ENCODE results near the gene SMIM10L1. TPM values are rescaled to one million over a fixed set of nuclear protein-coding genes. Genes with fewer than 3 reads are reported as not detected.

Gene SMIM10L1
- 10 to 100 TPM in 1 of 5 donors, 1 to 10 TPM in 4; 8.8 to 10.2 (median 9.7) TPM for total RNA-seq
- total RNA-seq (2013), result 9.7 TPM
- total RNA-seq, result 25.5 to 51.6 (median 32.8) reads per million in 29 experiments

- WGBS (ENCODE audit: insufficient coverage), result under 1% methylated on average over 66 of the region's 70 CpGs
- Mint-ChIP-seq H3K9me3 (peaks cover 0 to 3% (median 0%) of the 10 kb centered on the region in 3 donors), H3K27me3 (no peaks in the 10 kb centered on the region), H3K4me1 (peaks cover 71 to 78% (median 71%) of the 10 kb centered on the region in 3 donors), H3K4me3 (peak within 1 kb of the TSS; percentile 96 to 99 (median 99)), H3K36me3 (peaks cover 37% of the 10 kb centered on the region), H3K27ac (peak within 1 kb of the TSS; percentile 97 to 99)
- POLR2A ChIA-PET, result interaction anchor here (0.5 to 1.8 kb wide), 8 partner anchors 15 to 1565 kb away, joined by 3 to 5 read pairs (median 4); no protein-coding TSS in a partner anchor
- no peaks in the 10 kb centered on the region for H3K27me3 ChIP-seq (replicated peaks in 1 of 2; ENCODE audit: control insufficient read depth in 2 of 2, extremely low read depth in 1 of 2, insufficient read depth in 2 of 2, low read length in 1 of 2)
- peak; percentile 70 to 93 (median 85) for DNase-seq
- H3K27ac ChIP-seq (ENCODE audit: low read length), result peak within 1 kb of the TSS; percentile 73
- H3K4me3 ChIP-seq (ENCODE audit: control insufficient read depth in 1 of 2, extremely low read depth in 1 of 2, low read length in 1 of 2), result peak within 1 kb of the TSS; percentile 62 to 90
- ATAC-seq (replicated peaks in 1 of 4), result peak; percentile 94 to 98 (median 96)
- no peaks in the 10 kb centered on the region for H3K9me3 ChIP-seq
- H3K36me3 ChIP-seq (ENCODE audit: control insufficient read depth in 2 of 2, extremely low read depth in 1 of 2, insufficient read depth in 1 of 2, low read length in 1 of 2), result peaks cover 0 to 8% of the 10 kb centered on the region in 2 donors
- H3K4me1 ChIP-seq (ENCODE audit: control insufficient read depth in 1 of 2, extremely low read depth in 1 of 2, insufficient read depth in 2 of 2, low read length in 2 of 2), result peaks cover 13 to 22% of the 10 kb centered on the region in 2 experiments
- CTCF ChIA-PET, result interaction anchor here (0.9 to 1.6 kb wide), 8 partner anchors 10 to 1637 kb away, joined by 3 to 8 read pairs (median 4); no protein-coding TSS in a partner anchor
Measured at GRCh38 chr12:11171145-11171968, at the start of gene SMIM10L1. Gene SMIM10L1, plus strand, starts transcription at chr12:11171194. Its CDS starts 163 bp downstream, at chr12:11171357.

DNA sequence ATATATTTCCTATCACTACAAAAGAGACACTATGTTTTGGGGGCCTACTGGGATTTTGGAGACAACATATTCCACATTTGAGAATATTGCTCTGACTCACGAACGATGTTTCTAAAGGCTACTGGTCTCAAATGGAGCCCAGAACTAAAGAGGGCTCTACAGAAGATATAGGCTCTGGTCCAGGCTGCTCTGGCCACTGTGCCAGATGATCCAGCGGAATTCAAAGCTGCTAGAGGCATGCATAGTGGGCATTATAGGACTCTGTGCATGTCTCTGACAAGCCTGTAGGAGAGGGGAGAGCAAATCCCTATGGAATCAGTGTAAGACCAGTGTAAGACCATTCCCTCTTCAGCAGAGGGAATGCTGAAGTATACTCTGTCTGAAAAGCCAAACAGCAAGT lies 40.6 kb upstream of the SMIM10L1 start:
- Histone ChIP-seq H3K27ac (ENCODE audit: low read length) (no peak overlapping the region), H3K27me3 (replicated peaks in 1 of 2; ENCODE audit: control insufficient read depth in 2 of 2, extremely low read depth in 1 of 2, insufficient read depth in 2 of 2, low read length in 1 of 2) (no peaks in the 10 kb centered on the region), H3K9me3 (no peaks in the 10 kb centered on the region), H3K4me1 (ENCODE audit: control insufficient read depth in 1 of 2, extremely low read depth in 1 of 2, insufficient read depth in 2 of 2, low read length in 2 of 2) (no peaks in the 10 kb centered on the region), H3K4me3 (ENCODE audit: control insufficient read depth in 1 of 2, extremely low read depth in 1 of 2, low read length in 1 of 2) (no peak overlapping the region), H3K36me3 (ENCODE audit: control insufficient read depth in 2 of 2, extremely low read depth in 1 of 2, insufficient read depth in 1 of 2, low read length in 1 of 2) (no peaks in the 10 kb centered on the region)
- Mint-ChIP-seq H3K4me3 (no peak overlapping the region), H3K4me1 (peaks cover 27 to 29% (median 29%) of the 10 kb centered on the region in 3 donors), H3K27ac (no peak overlapping the region), H3K36me3 (peaks cover 44% of the 10 kb centered on the region), H3K27me3 (no peaks in the 10 kb centered on the region), H3K9me3 (peaks cover 0 to 9% (median 0%) of the 10 kb centered on the region in 3 donors)
- ChIA-PET POLR2A (no interaction called here), CTCF (no interaction called here)
- WGBS (ENCODE audit: insufficient coverage), result 100% methylated on average over 2 of the region's 3 CpGs
- no peak for DNase-seq
- no peak for ATAC-seq (replicated peaks in 1 of 4)

- Mint-ChIP-seq H3K9me3 (peaks cover 0 to 9% (median 0%) of the 10 kb centered on the region in 3 donors), H3K36me3 (peaks cover 45% of the 10 kb centered on the region), H3K27me3 (no peaks in the 10 kb centered on the region), H3K4me1 (peaks cover 31 to 34% (median 32%) of the 10 kb centered on the region in 3 donors), H3K4me3 (no peak overlapping the region), H3K27ac (no peak overlapping the region)
- H3K4me1 ChIP-seq (ENCODE audit: control insufficient read depth in 1 of 2, extremely low read depth in 1 of 2, insufficient read depth in 2 of 2, low read length in 2 of 2), result no peaks in the 10 kb centered on the region
- DNase-seq (no peak), ATAC-seq (replicated peaks in 1 of 4) (no peak)
- no peaks in the 10 kb centered on the region for H3K27me3 ChIP-seq (replicated peaks in 1 of 2; ENCODE audit: control insufficient read depth in 2 of 2, extremely low read depth in 1 of 2, insufficient read depth in 2 of 2, low read length in 1 of 2)
- 0% methylated on average over 1 of the region's 2 CpGs for WGBS (ENCODE audit: insufficient coverage)
- ChIA-PET CTCF (no interaction called here), POLR2A (no interaction called here)
- H3K27ac ChIP-seq (ENCODE audit: low read length), result no peak overlapping the region
- no peak overlapping the region for H3K4me3 ChIP-seq (ENCODE audit: control insufficient read depth in 1 of 2, extremely low read depth in 1 of 2, low read length in 1 of 2)
- H3K36me3 ChIP-seq (ENCODE audit: control insufficient read depth in 2 of 2, extremely low read depth in 1 of 2, insufficient read depth in 1 of 2, low read length in 1 of 2), result no peaks in the 10 kb centered on the region
- H3K9me3 ChIP-seq, result no peaks in the 10 kb centered on the region
Measured at GRCh38 chr12:11130999-11131398, 40.0 kb upstream of the SMIM10L1 start.

DNA sequence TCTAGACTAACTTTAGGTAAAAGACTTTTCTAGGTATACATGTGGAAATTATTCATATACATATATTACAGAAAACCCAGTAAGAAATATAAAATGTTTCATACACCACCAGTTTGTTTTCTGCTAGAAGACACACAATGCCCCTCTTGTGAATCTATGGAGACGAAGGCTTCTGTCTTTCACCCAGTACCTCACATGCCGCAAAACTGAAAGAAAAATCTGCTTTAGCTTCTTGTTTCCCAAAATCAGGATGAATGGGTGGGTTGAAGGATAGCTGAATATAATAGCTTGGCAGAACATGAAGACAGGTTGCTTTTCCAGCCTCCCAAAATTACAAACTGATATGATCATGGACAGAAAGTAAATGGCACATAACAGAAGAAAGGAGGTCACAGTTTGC lies 37.8 kb upstream of the SMIM10L1 start:
- Histone ChIP-seq H3K4me3 (ENCODE audit: control insufficient read depth in 1 of 2, extremely low read depth in 1 of 2, low read length in 1 of 2) (no peak overlapping the region), H3K9me3 (no peaks in the 10 kb centered on the region), H3K36me3 (ENCODE audit: control insufficient read depth in 2 of 2, extremely low read depth in 1 of 2, insufficient read depth in 1 of 2, low read length in 1 of 2) (no peaks in the 10 kb centered on the region), H3K4me1 (ENCODE audit: control insufficient read depth in 1 of 2, extremely low read depth in 1 of 2, insufficient read depth in 2 of 2, low read length in 2 of 2) (no peaks in the 10 kb centered on the region), H3K27me3 (replicated peaks in 1 of 2; ENCODE audit: control insufficient read depth in 2 of 2, extremely low read depth in 1 of 2, insufficient read depth in 2 of 2, low read length in 1 of 2) (no peaks in the 10 kb centered on the region), H3K27ac (ENCODE audit: low read length) (no peak overlapping the region)
- peaks cover 37 to 46% (median 46%) of the 10 kb centered on the region in 3 donors for H3K4me1 Mint-ChIP-seq
- no peak overlapping the region for H3K4me3 Mint-ChIP-seq
- no peak overlapping the region for H3K27ac Mint-ChIP-seq
- no CpG with 5 or more reads among the region's 2 CpGs for WGBS (ENCODE audit: insufficient coverage)
- ATAC-seq (replicated peaks in 1 of 4) (no peak), DNase-seq (no peak)
- CTCF ChIA-PET, result no interaction called here
- H3K9me3 Mint-ChIP-seq, result no peaks in the 10 kb centered on the region
- POLR2A ChIA-PET, result no interaction called here
- peaks cover 33% of the 10 kb centered on the region for H3K36me3 Mint-ChIP-seq
- H3K27me3 Mint-ChIP-seq, result no peaks in the 10 kb centered on the region

- Histone ChIP-seq H3K4me1 (ENCODE audit: control insufficient read depth in 1 of 2, extremely low read depth in 1 of 2, insufficient read depth in 2 of 2, low read length in 2 of 2) (no peaks in the 10 kb centered on the region), H3K27ac (ENCODE audit: low read length) (no peak overlapping the region), H3K4me3 (ENCODE audit: control insufficient read depth in 1 of 2, extremely low read depth in 1 of 2, low read length in 1 of 2) (no peak overlapping the region), H3K36me3 (ENCODE audit: control insufficient read depth in 2 of 2, extremely low read depth in 1 of 2, insufficient read depth in 1 of 2, low read length in 1 of 2) (no peaks in the 10 kb centered on the region), H3K9me3 (no peaks in the 10 kb centered on the region), H3K27me3 (replicated peaks in 1 of 2; ENCODE audit: control insufficient read depth in 2 of 2, extremely low read depth in 1 of 2, insufficient read depth in 2 of 2, low read length in 1 of 2) (no peaks in the 10 kb centered on the region)
- ChIA-PET CTCF (no interaction called here), POLR2A (no interaction called here)
- ATAC-seq (replicated peaks in 1 of 4), result no peak
- Mint-ChIP-seq H3K4me1 (peaks cover 37 to 46% (median 46%) of the 10 kb centered on the region in 3 donors), H3K4me3 (no peak overlapping the region), H3K36me3 (peaks cover 28% of the 10 kb centered on the region), H3K27ac (no peak overlapping the region), H3K9me3 (no peaks in the 10 kb centered on the region), H3K27me3 (no peaks in the 10 kb centered on the region)
- no peak for DNase-seq
- no CpG with 5 or more reads among the region's 2 CpGs for WGBS (ENCODE audit: insufficient coverage)
Measured at GRCh38 chr12:11133816-11134215, 37.2 kb upstream of the SMIM10L1 start.

DNA sequence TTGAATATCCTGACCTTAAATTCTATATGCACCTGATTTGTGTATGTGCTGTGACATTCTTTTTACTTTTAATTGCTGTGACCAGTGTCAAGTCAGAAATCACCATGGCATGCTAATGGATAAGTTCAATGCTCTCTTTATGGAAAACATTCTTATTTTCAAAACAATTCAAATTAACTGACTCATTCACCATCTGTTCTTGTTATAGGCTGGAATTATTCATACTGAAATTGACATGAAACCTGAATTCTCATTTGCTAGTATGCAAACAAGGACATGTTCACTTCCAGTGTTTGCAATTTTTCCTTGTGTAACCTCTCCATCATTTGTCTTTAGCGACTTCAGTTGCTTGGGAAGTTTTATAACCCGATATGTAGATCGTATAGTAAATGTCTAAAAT lies 36.7 kb upstream of the SMIM10L1 start, which contains the start of gene TAS2R30:
Gene TAS2R30 (minus strand): TSS at position 340 of the 400 bp plus-strand sequence. CDS start 400 bp downstream, outside the sequence.
- Histone ChIP-seq H3K36me3 (ENCODE audit: control insufficient read depth in 2 of 2, extremely low read depth in 1 of 2, insufficient read depth in 1 of 2, low read length in 1 of 2) (no peaks in the 10 kb centered on the region), H3K27me3 (replicated peaks in 1 of 2; ENCODE audit: control insufficient read depth in 2 of 2, extremely low read depth in 1 of 2, insufficient read depth in 2 of 2, low read length in 1 of 2) (no peaks in the 10 kb centered on the region), H3K4me3 (ENCODE audit: control insufficient read depth in 1 of 2, extremely low read depth in 1 of 2, low read length in 1 of 2) (no peak within 1 kb of the TSS), H3K9me3 (peaks cover 1% of the 10 kb centered on the region), H3K27ac (ENCODE audit: low read length) (no peak within 1 kb of the TSS), H3K4me1 (ENCODE audit: control insufficient read depth in 1 of 2, extremely low read depth in 1 of 2, insufficient read depth in 2 of 2, low read length in 2 of 2) (no peaks in the 10 kb centered on the region)
- Mint-ChIP-seq H3K27me3 (no peaks in the 10 kb centered on the region), H3K27ac (no peak within 1 kb of the TSS), H3K9me3 (no peaks in the 10 kb centered on the region), H3K36me3 (peaks cover 27% of the 10 kb centered on the region), H3K4me1 (peaks cover 41 to 49% (median 47%) of the 10 kb centered on the region in 3 donors), H3K4me3 (no peak within 1 kb of the TSS)
- DNase-seq (no peak), ATAC-seq (replicated peaks in 1 of 4) (no peak)
- no CpG with 5 or more reads among the region's 3 CpGs for WGBS (ENCODE audit: insufficient coverage)
- CTCF ChIA-PET, result interaction anchor here in 1 of 2 donors (0.7 kb wide), 1 partner anchor 20 kb away, joined by 3 read pairs; no protein-coding TSS in a partner anchor
- POLR2A ChIA-PET, result no interaction called here
